ENCODE data around the gene LRCOL1. TPM values are rescaled to one million over a fixed set of nuclear protein-coding genes. Genes with fewer than 3 reads are reported as not detected.

The LRCOL1 gene
- total and polyA plus RNA-seq, 10 of the 15 experiments (the other 5 are each of a cell fraction or from before 2014, with no cell fraction given) = not detected

DNA sequence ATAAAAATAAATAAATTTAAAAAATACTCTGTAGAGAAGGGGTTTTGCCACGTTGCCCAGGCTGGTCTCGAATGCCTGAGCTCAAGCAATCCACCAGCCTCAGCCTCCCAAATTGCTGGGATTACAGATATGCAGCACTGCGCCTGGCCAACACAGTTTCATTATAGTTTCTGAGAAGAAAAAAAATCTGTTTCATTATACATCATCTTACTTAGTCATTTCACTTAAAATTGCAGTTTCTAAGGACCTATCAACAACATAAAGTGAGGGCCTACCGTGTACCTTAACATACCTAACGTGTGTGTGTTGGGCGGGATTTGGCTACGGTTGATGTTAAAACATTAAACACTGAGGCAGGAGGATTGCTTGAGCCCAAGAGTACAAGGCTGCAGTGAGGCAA, 36.5 kb upstream of the LRCOL1 start:
- H3K9me3 ChIP-seq (replicated peaks; ENCODE audit: control insufficient read depth, insufficient read depth, low read length) = no peaks in the 10 kb centered on the region
- H3K36me3 ChIP-seq (ENCODE audit: control insufficient read depth in 2 of 2, insufficient read depth in 2 of 2, low read length in 1 of 2) = peaks cover 6 to 39% of the 10 kb centered on the region in 2 experiments
- H3K4me2 ChIP-seq (ENCODE audit: control insufficient read depth, insufficient read depth) = no peak overlapping the region
- RAD21 ChIA-PET (ENCODE audit: unreplicated experiment) = no interaction called here
- H3K27ac ChIP-seq (ENCODE audit: control insufficient read depth, insufficient read depth) = no peak overlapping the region
- no peaks in the 10 kb centered on the region for H4K20me1 ChIP-seq (ENCODE audit: control insufficient read depth, insufficient read depth)
- intact Hi-C loops (cut with micrococcal nuclease; ENCODE audit: unreplicated experiment) (no loop called here), in situ Hi-C loops (cut with MboI) (no loop called here)
- CTCF ChIA-PET = no interaction called here
- no peaks in the 10 kb centered on the region for H3K4me1 ChIP-seq (ENCODE audit: control insufficient read depth, insufficient read depth, low read length)
- WGBS (ENCODE audit: insufficient coverage, insufficient replicate concordance, low lambda C conversion rate, missing lambda C conversion rate) = 86% methylated on average over 7 of the region's 7 CpGs
- SMC1A ChIA-PET (ENCODE audit: uncharacterized antibody, unreplicated experiment) = no interaction called here
- no peak overlapping the region for H3K9ac ChIP-seq (ENCODE audit: control insufficient read depth, insufficient read depth, low read length)
- FAIRE-seq (no peak), ATAC-seq (no peak), DNase-seq (ENCODE audit: low read depth, low spot score) (no peak)
- H3K4me3 ChIP-seq = no peak overlapping the region
- no TSS peak for BruUV-seq (replicated peaks)
- no peaks in the 10 kb centered on the region for H3K79me2 ChIP-seq (ENCODE audit: control insufficient read depth, insufficient read depth, low read length)
- POLR2A ChIA-PET = no interaction called here
- no peak overlapping the region for H2AFZ ChIP-seq (ENCODE audit: control insufficient read depth, low read depth, low read length)
- H3K27me3 ChIP-seq (replicated peaks in 1 of 2; ENCODE audit: control insufficient read depth in 2 of 2, insufficient read depth in 2 of 2, low read length in 1 of 2) = no peaks in the 10 kb centered on the region
- TF ChIP-seq ATF7 (IDR thresholded peaks at IDR 0.05; ENCODE audit: low read depth) (no peak), PML (IDR thresholded peaks at IDR 0.05; ENCODE audit: low read length) (no peak), BCLAF1 (IDR thresholded peaks at IDR 0.05) (no peak), NRF1 (conservative IDR thresholded peaks at IDR 0.05; ENCODE audit: low read depth, low read length) (no peak), SPI1 (IDR thresholded peaks at IDR 0.05; ENCODE audit: borderline replicate concordance, insufficient read depth, low read depth, low read length) (no peak), ZSCAN29 (IDR thresholded peaks at IDR 0.05) (no peak), KDM1A (IDR thresholded peaks at IDR 0.05; ENCODE audit: borderline replicate concordance) (no peak), SUZ12 (IDR thresholded peaks at IDR 0.05; ENCODE audit: unreplicated experiment) (no peak), BRCA1 (IDR thresholded peaks at IDR 0.05; ENCODE audit: low read depth, low read length) (no peak), CEBPB (IDR thresholded peaks at IDR 0.05; ENCODE audit: borderline replicate concordance in 1 of 2, low read depth in 2 of 2, low read length in 2 of 2) (no peak)
- TF ChIP-seq, protein P1, sequence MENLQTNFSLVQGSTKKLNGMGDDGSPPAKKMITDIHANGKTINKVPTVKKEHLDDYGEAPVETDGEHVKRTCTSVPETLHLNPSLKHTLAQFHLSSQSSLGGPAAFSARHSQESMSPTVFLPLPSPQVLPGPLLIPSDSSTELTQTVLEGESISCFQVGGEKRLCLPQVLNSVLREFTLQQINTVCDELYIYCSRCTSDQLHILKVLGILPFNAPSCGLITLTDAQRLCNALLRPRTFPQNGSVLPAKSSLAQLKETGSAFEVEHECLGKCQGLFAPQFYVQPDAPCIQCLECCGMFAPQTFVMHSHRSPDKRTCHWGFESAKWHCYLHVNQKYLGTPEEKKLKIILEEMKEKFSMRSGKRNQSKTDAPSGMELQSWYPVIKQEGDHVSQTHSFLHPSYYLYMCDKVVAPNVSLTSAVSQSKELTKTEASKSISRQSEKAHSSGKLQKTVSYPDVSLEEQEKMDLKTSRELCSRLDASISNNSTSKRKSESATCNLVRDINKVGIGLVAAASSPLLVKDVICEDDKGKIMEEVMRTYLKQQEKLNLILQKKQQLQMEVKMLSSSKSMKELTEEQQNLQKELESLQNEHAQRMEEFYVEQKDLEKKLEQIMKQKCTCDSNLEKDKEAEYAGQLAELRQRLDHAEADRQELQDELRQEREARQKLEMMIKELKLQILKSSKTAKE (IDR thresholded peaks at IDR 0.05; ENCODE audit: low read depth, poor library complexity, severe bottlenecking) = no peak
- TF ChIP-seq, protein P2, sequence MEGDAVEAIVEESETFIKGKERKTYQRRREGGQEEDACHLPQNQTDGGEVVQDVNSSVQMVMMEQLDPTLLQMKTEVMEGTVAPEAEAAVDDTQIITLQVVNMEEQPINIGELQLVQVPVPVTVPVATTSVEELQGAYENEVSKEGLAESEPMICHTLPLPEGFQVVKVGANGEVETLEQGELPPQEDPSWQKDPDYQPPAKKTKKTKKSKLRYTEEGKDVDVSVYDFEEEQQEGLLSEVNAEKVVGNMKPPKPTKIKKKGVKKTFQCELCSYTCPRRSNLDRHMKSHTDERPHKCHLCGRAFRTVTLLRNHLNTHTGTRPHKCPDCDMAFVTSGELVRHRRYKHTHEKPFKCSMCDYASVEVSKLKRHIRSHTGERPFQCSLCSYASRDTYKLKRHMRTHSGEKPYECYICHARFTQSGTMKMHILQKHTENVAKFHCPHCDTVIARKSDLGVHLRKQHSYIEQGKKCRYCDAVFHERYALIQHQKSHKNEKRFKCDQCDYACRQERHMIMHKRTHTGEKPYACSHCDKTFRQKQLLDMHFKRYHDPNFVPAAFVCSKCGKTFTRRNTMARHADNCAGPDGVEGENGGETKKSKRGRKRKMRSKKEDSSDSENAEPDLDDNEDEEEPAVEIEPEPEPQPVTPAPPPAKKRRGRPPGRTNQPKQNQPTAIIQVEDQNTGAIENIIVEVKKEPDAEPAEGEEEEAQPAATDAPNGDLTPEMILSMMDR (IDR thresholded peaks at IDR 0.05 in 2 of 3, conservative IDR thresholded peaks at IDR 0.05 in 1 of 3; ENCODE audit: control insufficient read depth in 2 of 3, extremely low read depth in 1 of 3, insufficient read depth in 1 of 3, low read depth in 3 of 3, low read length in 3 of 3) = no peak
- TF ChIP-seq, protein P3, sequence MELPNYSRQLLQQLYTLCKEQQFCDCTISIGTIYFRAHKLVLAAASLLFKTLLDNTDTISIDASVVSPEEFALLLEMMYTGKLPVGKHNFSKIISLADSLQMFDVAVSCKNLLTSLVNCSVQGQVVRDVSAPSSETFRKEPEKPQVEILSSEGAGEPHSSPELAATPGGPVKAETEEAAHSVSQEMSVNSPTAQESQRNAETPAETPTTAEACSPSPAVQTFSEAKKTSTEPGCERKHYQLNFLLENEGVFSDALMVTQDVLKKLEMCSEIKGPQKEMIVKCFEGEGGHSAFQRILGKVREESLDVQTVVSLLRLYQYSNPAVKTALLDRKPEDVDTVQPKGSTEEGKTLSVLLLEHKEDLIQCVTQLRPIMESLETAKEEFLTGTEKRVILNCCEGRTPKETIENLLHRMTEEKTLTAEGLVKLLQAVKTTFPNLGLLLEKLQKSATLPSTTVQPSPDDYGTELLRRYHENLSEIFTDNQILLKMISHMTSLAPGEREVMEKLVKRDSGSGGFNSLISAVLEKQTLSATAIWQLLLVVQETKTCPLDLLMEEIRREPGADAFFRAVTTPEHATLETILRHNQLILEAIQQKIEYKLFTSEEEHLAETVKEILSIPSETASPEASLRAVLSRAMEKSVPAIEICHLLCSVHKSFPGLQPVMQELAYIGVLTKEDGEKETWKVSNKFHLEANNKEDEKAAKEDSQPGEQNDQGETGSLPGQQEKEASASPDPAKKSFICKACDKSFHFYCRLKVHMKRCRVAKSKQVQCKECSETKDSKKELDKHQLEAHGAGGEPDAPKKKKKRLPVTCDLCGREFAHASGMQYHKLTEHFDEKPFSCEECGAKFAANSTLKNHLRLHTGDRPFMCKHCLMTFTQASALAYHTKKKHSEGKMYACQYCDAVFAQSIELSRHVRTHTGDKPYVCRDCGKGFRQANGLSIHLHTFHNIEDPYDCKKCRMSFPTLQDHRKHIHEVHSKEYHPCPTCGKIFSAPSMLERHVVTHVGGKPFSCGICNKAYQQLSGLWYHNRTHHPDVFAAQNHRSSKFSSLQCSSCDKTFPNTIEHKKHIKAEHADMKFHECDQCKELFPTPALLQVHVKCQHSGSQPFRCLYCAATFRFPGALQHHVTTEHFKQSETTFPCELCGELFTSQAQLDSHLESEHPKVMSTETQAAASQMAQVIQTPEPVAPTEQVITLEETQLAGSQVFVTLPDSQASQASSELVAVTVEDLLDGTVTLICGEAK (IDR thresholded peaks at IDR 0.05; ENCODE audit: borderline replicate concordance) = no peak
